Endothelial cell of umbilical vein (primary cell): ENCODE measurements around the gene CMTM7. TPM values are rescaled to one million over a fixed set of nuclear protein-coding genes. Genes with fewer than 3 reads are reported as not detected.

Source experiments
- BruUV-seq: library from RNA; stranded (reverse); fragments of 400-500 nt; replicated peaks from 2 replicates; lab custom pipeline; 2021; lab: Mats Ljungman, UMichigan
- CTCF ChIA-PET: fragments of 300-600, 350-600 bp; sonication (Branson Sonifier 250); formaldehyde crosslinking; loops from one replicate; lab custom pipeline; 2021; ENCODE audit warnings: antibody characterized with exemption, inconsistent platforms; lab: Charles Lee
- POLR2A ChIA-PET: fragments of 300-600, 350-600 bp; sonication (Branson Sonifier 250); formaldehyde crosslinking; loops from one replicate; lab custom pipeline; 2021; ENCODE audit warnings: antibody characterized with exemption, inconsistent platforms; lab: Charles Lee
- DNase-seq: peaks from one replicate; pipeline ENCODE4 v3.0.0-alpha.2; 2011; ENCODE audit warnings: low read depth, low spot score
- FAIRE-seq: peaks from 2 replicates; lab custom pipeline; 2011; peaks lifted over from hg19 to GRCh38; lab: Jason Lieb, UNC
- H2AFZ ChIP-seq: 2 replicates; pipeline ENCODE4 v1.6.0; 2012; ENCODE audit warnings: low read depth, low read length, control low read depth, inconsistent platforms
- H3K27ac ChIP-seq: 2 replicates; pipeline ENCODE4 v1.5.1; 2011; ENCODE audit warnings: low read depth, mild to moderate bottlenecking, control low read depth, low read length, moderate library complexity; ENCODE audit not compliant: insufficient read depth
- H3K27me3 ChIP-seq, 2 experiments: 2 replicates each; pipeline versions ENCODE4 v1.6.0 to v1.6.1; 2011; ENCODE audit warnings: low read length in 2 of 2, mixed read lengths in 1 of 2; ENCODE audit not compliant: control insufficient read depth in 2 of 2, insufficient read depth in 2 of 2
- H3K36me3 ChIP-seq, 2 experiments: 2 replicates in 1 of 2; 3 replicates in 1 of 2; pipeline ENCODE4 v1.5.1; 2011; ENCODE audit warnings: low read length in 2 of 2, mild to moderate bottlenecking in 1 of 2, moderate library complexity in 1 of 2; ENCODE audit not compliant: control insufficient read depth in 2 of 2, insufficient read depth in 2 of 2; ENCODE audit errors: extremely low read depth in 1 of 2
- H3K4me1 ChIP-seq: 3 replicates; pipeline ENCODE4 v1.5.1; 2011; ENCODE audit warnings: mild to moderate bottlenecking, low read length; ENCODE audit not compliant: control insufficient read depth, insufficient read depth; ENCODE audit errors: extremely low read depth
- H3K4me2 ChIP-seq: 2 replicates; pipeline ENCODE4 v1.6.1; 2011; ENCODE audit warnings: low read length, control low read depth, mixed read lengths; ENCODE audit not compliant: insufficient read depth
- H3K4me3 ChIP-seq, 3 experiments: fragments of 200-600 bp in 1 of 3; sonication (generic), shearing (Covaris generic) in 1 of 3; replicated peaks in 1 of 3; 2 replicates each; pipeline ENCODE4 v1.5.1; 2011 to 2016; ENCODE audit warnings: control low read depth in 3 of 3, low read length in 3 of 3, mild to moderate bottlenecking in 2 of 3, inconsistent platforms in 1 of 3, low read depth in 1 of 3, moderate library complexity in 1 of 3; ENCODE audit not compliant: insufficient read depth in 1 of 3
- H3K79me2 ChIP-seq: 2 replicates; pipeline ENCODE4 v1.6.0; 2012; ENCODE audit warnings: low read length, inconsistent platforms; ENCODE audit not compliant: control insufficient read depth, insufficient read depth
- H3K9ac ChIP-seq: replicated peaks from 2 replicates; pipeline ENCODE3; 2011; ENCODE audit warnings: low read length, control low read depth; ENCODE audit not compliant: insufficient read depth; ENCODE audit errors: extremely low read depth
- H3K9me1 ChIP-seq: replicated peaks from 3 replicates; pipeline ENCODE4 v1.6.0; 2011; ENCODE audit warnings: mild to moderate bottlenecking, low read length; ENCODE audit not compliant: control insufficient read depth, insufficient read depth; ENCODE audit errors: extremely low read depth
- H3K9me3 ChIP-seq: replicated peaks from 2 replicates; pipeline ENCODE4 v1.5.1; 2012; ENCODE audit warnings: low read length, inconsistent platforms; ENCODE audit not compliant: control insufficient read depth, insufficient read depth
- H4K20me1 ChIP-seq: replicated peaks from 2 replicates; pipeline ENCODE3; 2011; ENCODE audit warnings: mild to moderate bottlenecking, low read length; ENCODE audit not compliant: control insufficient read depth, insufficient read depth; ENCODE audit errors: extremely low read depth
- EZH2 ChIP-seq: IDR thresholded peaks from 2 replicates; pipeline ENCODE4 v1.6.1; 2012; ENCODE audit warnings: borderline replicate concordance, low read depth, mild to moderate bottlenecking, moderate library complexity, low read length, inconsistent platforms; ENCODE audit not compliant: severe bottlenecking
- FOS ChIP-seq: IDR thresholded peaks from 2 replicates; pipeline ENCODE4 v1.6.1; 2011; ENCODE audit warnings: mild to moderate bottlenecking, low read length, moderate library complexity, borderline replicate concordance; ENCODE audit not compliant: insufficient read depth
- GATA2 ChIP-seq: IDR thresholded peaks from 2 replicates; pipeline ENCODE4 v1.7.0; 2011; ENCODE audit warnings: low read depth, mild to moderate bottlenecking, moderate library complexity, mixed read lengths, low read length; ENCODE audit not compliant: insufficient read length, insufficient read depth
- JUN ChIP-seq: IDR thresholded peaks from 2 replicates; pipeline ENCODE4 v1.6.1; 2011; ENCODE audit warnings: borderline replicate concordance, low read depth; ENCODE audit not compliant: insufficient read length, insufficient read depth
- MYC ChIP-seq: IDR thresholded peaks from one replicate; pipeline ENCODE4 v1.6.1; 2011; ENCODE audit warnings: mild to moderate bottlenecking, low read depth, low read length
- POLR2A ChIP-seq: IDR thresholded peaks from 2 replicates; pipeline ENCODE4 v1.6.1; 2012; ENCODE audit warnings: low read depth, mild to moderate bottlenecking, control low read depth, low read length
- POLR2AphosphoS5 ChIP-seq: IDR thresholded peaks from 2 replicates; pipeline ENCODE4 v1.6.1; 2012; ENCODE audit warnings: low read depth, mild to moderate bottlenecking, control low read depth, low read length, moderate library complexity; ENCODE audit not compliant: insufficient read depth
- dilution Hi-C: fragments of 300-500 bp; cut with MboI; formaldehyde crosslinking; loops from one replicate; pipeline ENCODE4 v1.15.0; 2019; ENCODE audit warnings: low sequenced_read_pairs; ENCODE audit not compliant: extremely low pct_ligation_motif_present
- intact Hi-C: fragments of 100-400 bp; cut with micrococcal nuclease; formaldehyde crosslinking; loops from one replicate; pipeline ENCODE4 v1.10.0; 2022
- polyA plus RNA-seq, 4 experiments: library from polyadenylated mRNA; depleted of rRNA in 3 of 4; stranded (reverse) in 3 of 4; unstranded in 1 of 4; fragments of >200 nt; gene quantifications; 2 replicates each; pipeline versions ENCODE4 v1.2.1 to v1.2.3, GENCODE V29; 2011 to 2012; ENCODE audit warnings: missing spikeins in 1 of 4
- total RNA-seq: library from RNA; stranded (reverse); gene quantifications from 2 replicates; pipeline ENCODE4 v1.2.3, GENCODE V29; 2021
- TF ChIP-seq, protein P1 (sequence below): IDR thresholded peaks from 2 replicates; pipeline ENCODE4 v1.6.1; 2011; ENCODE audit not compliant: insufficient read depth, insufficient read length
- TF ChIP-seq, protein P2 (sequence below), 2 donors: IDR thresholded peaks; 1 replicate in 1 of 2; 2 replicates in 1 of 2; pipeline ENCODE4 v1.5.1; 2011; ENCODE audit warnings: low read length in 2 of 2, mild to moderate bottlenecking in 2 of 2, moderate library complexity in 2 of 2, control low read depth in 1 of 2, inconsistent platforms in 1 of 2, low read depth in 1 of 2; ENCODE audit not compliant: insufficient read depth in 1 of 2; ENCODE audit errors: extremely low read depth in 1 of 2

The CMTM7 gene
- total and polyA plus RNA-seq, 2 donors (not counting 3 experiments of a cell fraction or from before 2014, with no cell fraction given), result 44.7 to 88.5 TPM

DNA sequence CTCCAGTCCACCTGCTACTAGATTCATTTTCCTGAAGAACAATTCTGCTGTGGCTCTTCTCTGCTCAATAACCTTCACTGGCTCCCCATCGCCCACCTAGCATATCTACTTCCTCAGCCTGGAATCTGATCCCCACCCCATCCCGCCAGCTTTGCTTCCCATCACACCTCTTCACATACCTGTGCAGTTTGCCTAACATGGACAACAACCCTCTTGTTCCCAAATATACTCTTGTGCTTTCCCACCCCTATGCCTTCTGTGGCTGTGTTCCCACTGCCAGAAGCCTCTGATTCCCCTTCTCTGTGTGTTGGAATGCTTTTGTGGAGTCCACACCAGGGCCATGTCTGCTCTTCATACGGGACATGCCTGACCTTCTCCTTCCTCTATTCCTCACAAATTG is 29.5 kb downstream of the CMTM7 start:
- no peaks in the 10 kb centered on the region for H3K36me3 ChIP-seq
- H3K9ac ChIP-seq, result peak overlapping the region; percentile 57

DNA sequence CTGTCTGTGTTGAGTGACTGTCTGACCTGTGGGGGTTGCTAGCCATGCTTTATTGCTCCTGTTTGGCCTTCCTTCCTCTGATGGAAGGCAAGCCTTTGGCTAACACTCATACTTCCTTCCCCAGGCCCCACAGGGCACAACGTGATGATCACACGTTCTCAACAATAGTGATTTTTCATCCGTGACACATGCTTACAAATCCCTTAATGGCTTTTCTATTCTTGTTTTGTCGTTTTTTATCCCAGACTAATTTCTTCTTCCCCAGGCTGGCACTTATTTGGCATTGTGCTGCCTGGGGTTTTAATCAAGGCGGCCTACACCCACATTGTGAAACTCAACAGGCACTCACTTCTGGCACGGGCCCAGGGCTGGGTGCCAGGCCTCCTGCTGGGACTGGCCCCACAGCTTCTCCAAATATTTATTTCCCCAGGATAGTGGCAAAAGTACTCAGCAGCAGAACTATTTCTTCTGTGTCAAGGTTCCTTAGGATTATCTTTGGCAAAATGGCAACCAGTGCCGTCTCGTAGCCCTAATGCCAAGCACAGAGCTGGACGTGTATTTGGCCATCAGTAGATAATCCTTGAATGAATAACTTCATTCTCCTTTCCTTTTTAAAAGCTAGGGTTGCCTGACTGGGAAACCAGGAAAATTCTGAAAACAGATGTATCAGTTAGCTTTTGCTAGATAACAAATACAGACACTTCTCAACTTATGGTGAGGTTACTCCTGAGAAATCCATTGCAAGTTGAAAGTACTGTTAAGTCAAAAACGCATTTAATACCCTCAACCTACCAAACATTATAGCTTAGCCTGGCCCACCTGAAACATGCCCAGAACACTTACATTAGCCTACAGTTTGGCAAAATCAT is 30.6 kb downstream of the CMTM7 start:
- POLR2A ChIA-PET, result no interaction called here
- intact Hi-C loops (loop anchor here (1.0 kb wide), 6 partner anchors 8 to 48 kb away; no protein-coding TSS in a partner anchor), dilution Hi-C loops (no loop called here)
- no peaks in the 10 kb centered on the region for H3K9me3 ChIP-seq
- peak overlapping the region; percentile 57 for H3K9ac ChIP-seq
- H3K4me1 ChIP-seq, result peaks cover 54% of the 10 kb centered on the region
- H4K20me1 ChIP-seq, result no peaks in the 10 kb centered on the region
- no peaks in the 10 kb centered on the region for H3K27me3 ChIP-seq
- DNase-seq, result peak; percentile 97
- H3K9me1 ChIP-seq, result no peaks in the 10 kb centered on the region
- H3K4me2 ChIP-seq, result peak overlapping the region; percentile 58
- peaks cover 69% of the 10 kb centered on the region for H3K79me2 ChIP-seq
- CTCF ChIA-PET, result interaction anchor here (0.9 to 4.8 kb wide), 10 partner anchors 8 to 48 kb away, joined by 3 to 56 read pairs (median 4); partner anchors contain the start of gene CMTM7
- TSS peak; percentile 60 for BruUV-seq
- peak; percentile 81 for TF ChIP-seq GATA2
- TF ChIP-seq, protein P1, sequence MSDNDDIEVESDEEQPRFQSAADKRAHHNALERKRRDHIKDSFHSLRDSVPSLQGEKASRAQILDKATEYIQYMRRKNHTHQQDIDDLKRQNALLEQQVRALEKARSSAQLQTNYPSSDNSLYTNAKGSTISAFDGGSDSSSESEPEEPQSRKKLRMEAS, result peak; percentile 72
- TF ChIP-seq JUN, result peak; percentile 90
- TF ChIP-seq POLR2AphosphoS5, result peak; percentile 97
- peak; percentile 89 for TF ChIP-seq MYC
- peak; percentile 68 for TF ChIP-seq POLR2A
- TF ChIP-seq, protein P2, sequence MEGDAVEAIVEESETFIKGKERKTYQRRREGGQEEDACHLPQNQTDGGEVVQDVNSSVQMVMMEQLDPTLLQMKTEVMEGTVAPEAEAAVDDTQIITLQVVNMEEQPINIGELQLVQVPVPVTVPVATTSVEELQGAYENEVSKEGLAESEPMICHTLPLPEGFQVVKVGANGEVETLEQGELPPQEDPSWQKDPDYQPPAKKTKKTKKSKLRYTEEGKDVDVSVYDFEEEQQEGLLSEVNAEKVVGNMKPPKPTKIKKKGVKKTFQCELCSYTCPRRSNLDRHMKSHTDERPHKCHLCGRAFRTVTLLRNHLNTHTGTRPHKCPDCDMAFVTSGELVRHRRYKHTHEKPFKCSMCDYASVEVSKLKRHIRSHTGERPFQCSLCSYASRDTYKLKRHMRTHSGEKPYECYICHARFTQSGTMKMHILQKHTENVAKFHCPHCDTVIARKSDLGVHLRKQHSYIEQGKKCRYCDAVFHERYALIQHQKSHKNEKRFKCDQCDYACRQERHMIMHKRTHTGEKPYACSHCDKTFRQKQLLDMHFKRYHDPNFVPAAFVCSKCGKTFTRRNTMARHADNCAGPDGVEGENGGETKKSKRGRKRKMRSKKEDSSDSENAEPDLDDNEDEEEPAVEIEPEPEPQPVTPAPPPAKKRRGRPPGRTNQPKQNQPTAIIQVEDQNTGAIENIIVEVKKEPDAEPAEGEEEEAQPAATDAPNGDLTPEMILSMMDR (IDR thresholded peaks at IDR 0.05; ENCODE audit: extremely low read depth in 1 of 2, insufficient read depth in 1 of 2, low read depth in 1 of 2, low read length in 2 of 2), result no peak
- TF ChIP-seq EZH2, result no peak
- TF ChIP-seq FOS, result peak; percentile 97
- peak; percentile 81 for FAIRE-seq
- peak overlapping the region; percentile 92 for H3K27ac ChIP-seq
- H2AFZ ChIP-seq, result no peak overlapping the region
- no peaks in the 10 kb centered on the region for H3K36me3 ChIP-seq
- H3K4me3 ChIP-seq, result no peak overlapping the region

More for the DNA sequence above, 29.5 kb downstream of the CMTM7 start:
- no peak for FAIRE-seq
- H2AFZ ChIP-seq, result no peak overlapping the region
- BruUV-seq, result no TSS peak
- H3K4me2 ChIP-seq, result peak overlapping the region; percentile 58
- H3K27me3 ChIP-seq, result no peaks in the 10 kb centered on the region
- TF ChIP-seq GATA2, result no peak
- no peak for TF ChIP-seq POLR2A
- peaks cover 54% of the 10 kb centered on the region for H3K4me1 ChIP-seq
- no peaks in the 10 kb centered on the region for H4K20me1 ChIP-seq
- H3K27ac ChIP-seq, result peak overlapping the region; percentile 92
- dilution Hi-C loops (no loop called here), intact Hi-C loops (no loop called here)
- H3K4me3 ChIP-seq, result no peak overlapping the region
- ChIA-PET CTCF (interaction anchor here (0.7 to 4.8 kb wide), 4 partner anchors 11 to 47 kb away, joined by 3 to 56 read pairs (median 6); no protein-coding TSS in a partner anchor), POLR2A (no interaction called here)
- no peaks in the 10 kb centered on the region for H3K9me1 ChIP-seq
- peak; percentile 19 for DNase-seq
- no peaks in the 10 kb centered on the region for H3K9me3 ChIP-seq
- peaks cover 73% of the 10 kb centered on the region for H3K79me2 ChIP-seq
